Neural progenitor cell (in vitro differentiated cells): ENCODE results near the gene CANT1. TPM values are rescaled to one million over a fixed set of nuclear protein-coding genes. Genes with fewer than 3 reads are reported as not detected.

Experiments
- DNase-seq: peaks from one replicate; pipeline ENCODE4 v3.0.0-alpha.2; 2016; ENCODE audit warnings: low spot score
- H2AFZ ChIP-seq: fragments of 200-600 bp; sonication (generic); replicated peaks from 2 replicates; pipeline ENCODE4 v1.6.1; 2016; ENCODE audit warnings: antibody characterized with exemption
- H3F3A ChIP-seq: fragments of 200-600 bp; sonication (generic); 2 replicates; pipeline ENCODE4 v1.6.1; 2016; ENCODE audit warnings: antibody characterized with exemption, low read depth
- H3K27ac ChIP-seq: fragments of 200-600 bp; sonication (generic); 2 replicates; pipeline ENCODE4 v1.5.1; 2016; ENCODE audit warnings: mild to moderate bottlenecking
- H3K27me3 ChIP-seq: fragments of 200-600 bp; sonication (generic); 2 replicates; pipeline ENCODE4 v1.6.1; 2016; ENCODE audit warnings: mild to moderate bottlenecking, moderate library complexity
- H3K36me3 ChIP-seq: fragments of 200-600 bp; sonication (generic); 2 replicates; pipeline ENCODE4 v1.5.1; 2016
- H3K4me1 ChIP-seq: fragments of 200-600 bp; sonication (generic); 2 replicates; pipeline ENCODE4 v1.6.1; 2016; ENCODE audit warnings: mixed run types
- H3K4me2 ChIP-seq: fragments of 200-600 bp; sonication (generic); 2 replicates; pipeline ENCODE4 v1.6.1; 2016
- H3K4me3 ChIP-seq: fragments of 200-600 bp; sonication (generic); 2 replicates; pipeline ENCODE4 v1.5.1; 2016
- H3K79me2 ChIP-seq: fragments of 200-600 bp; sonication (generic); 2 replicates; pipeline ENCODE4 v1.6.1; 2016; ENCODE audit warnings: low read depth
- H3K9ac ChIP-seq: fragments of 200-600 bp; sonication (generic); 2 replicates; pipeline ENCODE4 v1.6.1; 2016
- H3K9me3 ChIP-seq: fragments of 200-600 bp; sonication (generic); 2 replicates; pipeline ENCODE4 v1.5.1; 2016; ENCODE audit warnings: low read depth
- H4K20me1 ChIP-seq: fragments of 200-600 bp; sonication (generic); 2 replicates; pipeline ENCODE4 v1.6.1; 2016; ENCODE audit warnings: low read depth
- H3K27ac Mint-ChIP-seq: 3 replicates; pipeline ENCODE4 v1.8.0; 2021; ENCODE audit warnings: mixed read lengths
- H3K27me3 Mint-ChIP-seq: 2 replicates; pipeline ENCODE4 v1.8.0; 2022; ENCODE audit warnings: low read depth, mild to moderate bottlenecking, inconsistent platforms, moderate library complexity, mixed read lengths; ENCODE audit not compliant: insufficient read depth
- H3K36me3 Mint-ChIP-seq: 3 replicates; pipeline ENCODE4 v1.8.0; 2021; ENCODE audit warnings: mixed read lengths
- H3K4me1 Mint-ChIP-seq: 3 replicates; pipeline ENCODE4 v1.8.0; 2021; ENCODE audit warnings: mixed read lengths
- H3K4me3 Mint-ChIP-seq: 3 replicates; pipeline ENCODE4 v1.8.0; 2021; ENCODE audit warnings: mild to moderate bottlenecking, moderate library complexity, mixed read lengths
- H3K9me3 Mint-ChIP-seq: 3 replicates; pipeline ENCODE4 v1.8.0; 2020; ENCODE audit warnings: mixed read lengths
- CTCF ChIP-seq: fragments of 200-600 bp; sonication (generic); IDR thresholded peaks from 2 replicates; pipeline ENCODE4 v1.5.1; 2017; ENCODE audit warnings: antibody characterized with exemption, mild to moderate bottlenecking
- EZH2 ChIP-seq: fragments of 200-600 bp; sonication (generic); IDR thresholded peaks from 2 replicates; pipeline ENCODE4 v1.6.1; 2017; ENCODE audit warnings: antibody characterized with exemption, mild to moderate bottlenecking, moderate library complexity
- EZH2phosphoT487 ChIP-seq: fragments of 200-600 bp; sonication (generic); IDR thresholded peaks from 2 replicates; pipeline ENCODE4 v1.6.1; 2017; ENCODE audit warnings: antibody characterized with exemption
- total RNA-seq: library from RNA; depleted of rRNA; stranded (reverse); fragments of >200 nt; gene quantifications from 2 replicates; pipeline ENCODE4 v1.2.3, GENCODE V29; 2015; ENCODE audit warnings: low replicate concordance

The CANT1 gene
- total RNA-seq, 1 donor from 2014 or later = 24.3 TPM

- Histone ChIP-seq H3K4me1 (peaks cover 9% of the 10 kb centered on the region), H2AFZ (no peak overlapping the region), H3K9ac (no peak overlapping the region), H3K27ac (no peak overlapping the region), H3K27me3 (peaks cover 67% of the 10 kb centered on the region), H3K4me3 (no peak overlapping the region), H4K20me1 (no peaks in the 10 kb centered on the region), H3F3A (peaks cover 13% of the 10 kb centered on the region), H3K36me3 (no peaks in the 10 kb centered on the region), H3K9me3 (no peaks in the 10 kb centered on the region), H3K4me2 (no peak overlapping the region), H3K79me2 (no peaks in the 10 kb centered on the region)
- TF ChIP-seq CTCF (no peak), EZH2 (no peak), EZH2phosphoT487 (no peak)
- Mint-ChIP-seq H3K27me3 (peaks cover 30% of the 10 kb centered on the region), H3K36me3 (no peaks in the 10 kb centered on the region), H3K4me1 (peaks cover 10% of the 10 kb centered on the region), H3K4me3 (no peak overlapping the region), H3K9me3 (peaks cover 8% of the 10 kb centered on the region), H3K27ac (no peak overlapping the region)
- DNase-seq = no peak
Observed at GRCh38 chr17:79020631-79021301, 11.2 kb upstream of the CANT1 start.

- Histone ChIP-seq H3K4me1 (peaks cover 9% of the 10 kb centered on the region), H2AFZ (no peak overlapping the region), H3K27me3 (peaks cover 58% of the 10 kb centered on the region), H3K9me3 (peaks cover 5% of the 10 kb centered on the region), H3F3A (peaks cover 13% of the 10 kb centered on the region), H3K27ac (no peak overlapping the region), H3K4me2 (no peak overlapping the region), H3K9ac (no peak overlapping the region), H3K36me3 (no peaks in the 10 kb centered on the region), H3K79me2 (no peaks in the 10 kb centered on the region), H4K20me1 (no peaks in the 10 kb centered on the region), H3K4me3 (no peak overlapping the region)
- H3K27ac Mint-ChIP-seq = no peak overlapping the region
- H3K27me3 Mint-ChIP-seq = peaks cover 25% of the 10 kb centered on the region
- TF ChIP-seq EZH2phosphoT487 = no peak
- TF ChIP-seq CTCF = peak; percentile 64
- DNase-seq = peak; percentile 53
- H3K4me1 Mint-ChIP-seq = peaks cover 6% of the 10 kb centered on the region
- H3K9me3 Mint-ChIP-seq = peaks cover 11% of the 10 kb centered on the region
- H3K4me3 Mint-ChIP-seq = no peak overlapping the region
- no peaks in the 10 kb centered on the region for H3K36me3 Mint-ChIP-seq
Observed at GRCh38 chr17:79019632-79020584, 10.3 kb upstream of the CANT1 start.

- peaks cover 23% of the 10 kb centered on the region for H3K27me3 Mint-ChIP-seq
Observed at GRCh38 chr17:79019261-79019631, 9.7 kb upstream of the CANT1 start.

More at GRCh38 chr17:79019261-79019631, 9.7 kb upstream of the CANT1 start:
- H3K4me1 Mint-ChIP-seq = peaks cover 5% of the 10 kb centered on the region
- no peak overlapping the region for H3K9ac ChIP-seq
- no peaks in the 10 kb centered on the region for H3K79me2 ChIP-seq
- no peak for DNase-seq
- no peak overlapping the region for H3K4me2 ChIP-seq
- H3K27me3 ChIP-seq = peaks cover 51% of the 10 kb centered on the region
- peaks cover 14% of the 10 kb centered on the region for H3K9me3 Mint-ChIP-seq
- H3K9me3 ChIP-seq = peaks cover 11% of the 10 kb centered on the region
- H3K4me3 ChIP-seq = no peak overlapping the region
- no peaks in the 10 kb centered on the region for H3K36me3 ChIP-seq
- peaks cover 9% of the 10 kb centered on the region for H3K4me1 ChIP-seq
- TF ChIP-seq EZH2phosphoT487 (no peak), CTCF (no peak), EZH2 (no peak)
- H3K36me3 Mint-ChIP-seq = no peaks in the 10 kb centered on the region
- H3K27ac ChIP-seq = no peak overlapping the region
- H2AFZ ChIP-seq = no peak overlapping the region
- no peak overlapping the region for H3K4me3 Mint-ChIP-seq
- H3F3A ChIP-seq = peaks cover 13% of the 10 kb centered on the region
- no peak overlapping the region for H3K27ac Mint-ChIP-seq
- no peaks in the 10 kb centered on the region for H4K20me1 ChIP-seq
